HUES48 (cell line): Measurements from ENCODE around the gene NUTF2.
"Not testable (repeated sequence)": the region's sequence is repeated elsewhere in the genome, so short reads cannot be mapped to it uniquely, and the experiment has no call there.

Experiments used
- H3K27ac ChIP-seq: one replicate; pipeline ENCODE4 v1.7.0; 2013; ENCODE audit warnings: low read depth, low read length, inconsistent platforms
- H3K27me3 ChIP-seq: 2 replicates; pipeline ENCODE4 v1.6.1; 2013; ENCODE audit warnings: mild to moderate bottlenecking, low read length; ENCODE audit not compliant: control insufficient read depth, insufficient read depth
- H3K36me3 ChIP-seq: 2 replicates; pipeline ENCODE4 v1.6.1; 2013; ENCODE audit warnings: low read length; ENCODE audit not compliant: control insufficient read depth, insufficient read depth
- H3K4me1 ChIP-seq: 2 replicates; pipeline ENCODE4 v1.6.1; 2013; ENCODE audit warnings: mild to moderate bottlenecking, low read length; ENCODE audit not compliant: control insufficient read depth, insufficient read depth
- H3K4me3 ChIP-seq: 2 replicates; pipeline ENCODE4 v1.5.1; 2013; ENCODE audit warnings: mild to moderate bottlenecking, low read depth, low read length
- H3K9ac ChIP-seq: 2 replicates; pipeline ENCODE4 v1.6.1; 2013; ENCODE audit warnings: mild to moderate bottlenecking, low read depth, low read length, moderate library complexity
- H3K9me3 ChIP-seq: 2 replicates; pipeline ENCODE4 v1.6.1; 2013; ENCODE audit warnings: low read length; ENCODE audit not compliant: control insufficient read depth, insufficient read depth

NUTF2 gene

GRCh38 chr16:67853670-67854069 lies 6.9 kb downstream of the NUTF2 start:
- Histone ChIP-seq H3K4me3 (no peak overlapping the region), H3K27ac (no peak overlapping the region), H3K27me3 (no peaks in the 10 kb centered on the region), H3K4me1 (peaks cover 30% of the 10 kb centered on the region), H3K9me3 (no peaks in the 10 kb centered on the region), H3K36me3 (peaks cover 15% of the 10 kb centered on the region; the same call in 1 of the 2 replicates), H3K9ac (no peak overlapping the region)

- Histone ChIP-seq H3K4me1 (peaks cover 30% of the 10 kb centered on the region), H3K9me3 (no peaks in the 10 kb centered on the region), H3K9ac (no peak overlapping the region), H3K27me3 (no peaks in the 10 kb centered on the region), H3K4me3 (no peak overlapping the region), H3K27ac (no peak overlapping the region), H3K36me3 (peaks cover 18% of the 10 kb centered on the region)
Observed at GRCh38 chr16:67855789-67856188, 9.1 kb downstream of the NUTF2 start.

DNA sequence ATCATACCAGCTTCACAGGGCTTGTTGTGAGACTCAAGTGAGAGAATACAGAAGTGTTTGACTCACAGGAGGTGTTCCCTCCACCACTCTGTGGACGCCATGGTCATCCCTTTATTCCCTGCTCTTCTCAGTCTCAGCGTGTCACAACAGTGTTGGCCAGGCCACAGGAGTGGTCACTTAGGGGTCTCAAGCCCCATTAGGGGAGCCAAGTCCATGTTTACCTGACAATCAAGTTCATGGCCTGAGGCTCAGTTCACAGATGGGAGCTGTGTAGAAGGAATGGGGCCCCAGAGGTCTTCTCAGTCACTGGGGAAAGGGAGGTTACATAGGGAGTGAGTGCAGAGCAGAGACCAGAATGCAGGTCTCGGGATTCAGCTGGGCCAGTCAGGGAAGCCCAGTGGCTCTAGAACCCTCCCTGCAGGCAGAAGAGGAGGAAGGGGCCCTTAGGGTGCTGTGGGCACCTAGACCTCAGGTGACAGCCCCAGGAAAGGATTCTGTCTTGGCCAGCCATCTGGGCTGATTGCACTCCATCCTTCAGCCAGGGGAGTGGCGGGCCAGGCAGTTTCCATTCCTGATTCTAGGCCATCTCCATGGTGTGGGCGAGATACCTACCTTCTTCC lies 10.3 kb downstream of the NUTF2 start:
- no peak overlapping the region for H3K4me3 ChIP-seq
- H3K36me3 ChIP-seq, result peaks cover 31% of the 10 kb centered on the region
- no peaks in the 10 kb centered on the region for H3K27me3 ChIP-seq
- H3K9ac ChIP-seq, result no peak overlapping the region
- H3K9me3 ChIP-seq, result no peaks in the 10 kb centered on the region
- H3K27ac ChIP-seq, result peak overlapping the region; percentile 87
- peaks cover 30% of the 10 kb centered on the region for H3K4me1 ChIP-seq

- H3K9ac ChIP-seq, result peak overlapping the region; percentile 11; the same call in 1 of the 2 replicates
- peak overlapping the region; percentile 87 for H3K27ac ChIP-seq
- H3K9me3 ChIP-seq, result no peaks in the 10 kb centered on the region
- H3K27me3 ChIP-seq, result no peaks in the 10 kb centered on the region
- H3K36me3 ChIP-seq, result peaks cover 33% of the 10 kb centered on the region
- peak overlapping the region; percentile 34 for H3K4me3 ChIP-seq
- H3K4me1 ChIP-seq, result peaks cover 30% of the 10 kb centered on the region
Observed at GRCh38 chr16:67857547-67858233, 11.0 kb downstream of the NUTF2 start.

DNA sequence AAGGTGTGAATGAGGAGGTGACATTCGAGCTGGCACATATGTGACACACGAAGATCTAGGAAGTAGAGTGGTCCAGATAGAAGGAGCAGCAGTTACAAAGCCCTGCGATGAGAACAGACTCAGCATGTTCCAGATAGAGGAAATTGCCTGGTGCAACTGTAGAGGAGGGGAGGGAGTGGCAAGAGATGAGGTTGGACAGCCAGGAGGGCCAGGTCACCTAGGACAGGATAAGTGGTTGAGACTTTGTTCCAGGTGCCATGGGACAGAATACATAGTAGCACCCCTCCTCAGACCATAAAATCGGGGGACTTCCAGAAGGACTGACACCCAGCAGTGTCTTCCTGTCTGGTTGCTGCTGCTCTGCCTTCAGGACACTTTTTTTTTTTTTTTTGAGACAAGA lies 11.8 kb downstream of the NUTF2 start:
- H3K4me1 ChIP-seq, result peaks cover 30% of the 10 kb centered on the region
- peak overlapping the region; percentile 77 for H3K27ac ChIP-seq
- H3K4me3 ChIP-seq, result no peak overlapping the region
- no peaks in the 10 kb centered on the region for H3K27me3 ChIP-seq
- no peak overlapping the region for H3K9ac ChIP-seq
- no peaks in the 10 kb centered on the region for H3K9me3 ChIP-seq
- H3K36me3 ChIP-seq, result peaks cover 36% of the 10 kb centered on the region

DNA sequence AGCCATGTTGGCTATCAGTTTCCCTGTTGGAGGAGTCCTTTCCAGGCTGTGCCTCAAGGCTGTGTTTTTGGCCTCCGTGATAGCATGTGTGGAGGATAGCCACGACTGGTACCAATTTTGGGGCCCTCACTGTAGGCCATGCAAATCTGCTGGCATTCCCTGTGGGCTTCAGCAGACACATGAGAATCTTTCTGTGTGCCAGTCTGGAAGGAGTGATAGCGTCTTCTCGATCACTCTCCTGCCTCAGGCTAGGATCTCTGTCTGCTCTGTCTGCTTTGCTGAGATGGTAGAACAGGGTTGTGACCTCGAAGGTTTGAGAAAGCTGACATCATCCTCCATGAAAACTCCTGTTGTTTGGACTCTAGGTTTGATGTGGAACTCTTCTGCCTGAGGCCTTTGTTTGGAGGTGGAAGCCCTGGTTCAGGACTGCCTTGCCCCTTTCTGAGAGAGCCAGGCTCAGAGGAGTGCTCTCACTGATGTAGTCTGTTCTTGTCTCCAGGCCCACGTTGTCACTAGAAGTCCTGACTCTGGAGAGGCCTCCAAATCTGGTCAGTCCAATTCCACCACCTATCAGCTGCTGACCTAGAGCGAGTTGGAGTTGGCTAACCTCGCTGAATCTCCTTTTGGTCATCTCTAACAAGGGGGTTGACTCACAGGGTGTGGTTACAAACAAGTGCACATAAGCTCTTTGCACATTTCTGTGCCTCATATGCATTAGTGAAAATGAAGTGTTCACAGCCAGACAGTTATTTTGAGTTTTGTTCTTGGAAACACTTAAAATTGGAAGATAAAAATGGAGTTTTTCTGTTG lies 14.1 kb downstream of the NUTF2 start:
- peaks cover 20% of the 10 kb centered on the region for H3K4me1 ChIP-seq
- H3K27me3 ChIP-seq, result no peaks in the 10 kb centered on the region
- H3K36me3 ChIP-seq, result peaks cover 34% of the 10 kb centered on the region
- no peak overlapping the region for H3K9ac ChIP-seq
- no peak overlapping the region for H3K4me3 ChIP-seq
- no peak overlapping the region for H3K27ac ChIP-seq
- no peaks in the 10 kb centered on the region for H3K9me3 ChIP-seq

DNA sequence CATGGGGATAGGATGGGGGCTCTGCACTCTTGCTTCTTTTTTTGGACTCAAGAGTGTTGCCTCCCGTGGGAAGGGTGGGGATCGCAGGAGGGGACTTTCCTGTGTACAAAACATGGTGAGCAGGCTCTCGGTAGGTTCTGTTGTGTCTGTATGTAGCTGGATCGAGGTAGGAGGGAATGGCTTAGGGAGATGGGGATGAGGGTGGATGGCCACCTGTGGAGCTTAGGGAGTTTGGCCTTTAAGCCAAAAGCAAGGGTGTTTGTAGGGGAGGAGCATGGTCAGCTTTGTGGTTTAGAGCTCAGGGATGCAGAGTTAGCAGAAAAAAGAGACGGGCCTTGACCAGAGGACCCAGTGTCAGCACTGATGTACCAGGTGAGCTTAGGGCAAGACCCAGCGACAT lies 15.1 kb downstream of the NUTF2 start:
- H3K27me3 ChIP-seq, result no peaks in the 10 kb centered on the region
- peaks cover 17% of the 10 kb centered on the region for H3K4me1 ChIP-seq
- peaks cover 44% of the 10 kb centered on the region for H3K36me3 ChIP-seq
- no peaks in the 10 kb centered on the region for H3K9me3 ChIP-seq
- no peak overlapping the region for H3K9ac ChIP-seq
- no peak overlapping the region for H3K4me3 ChIP-seq
- H3K27ac ChIP-seq, result no peak overlapping the region

DNA sequence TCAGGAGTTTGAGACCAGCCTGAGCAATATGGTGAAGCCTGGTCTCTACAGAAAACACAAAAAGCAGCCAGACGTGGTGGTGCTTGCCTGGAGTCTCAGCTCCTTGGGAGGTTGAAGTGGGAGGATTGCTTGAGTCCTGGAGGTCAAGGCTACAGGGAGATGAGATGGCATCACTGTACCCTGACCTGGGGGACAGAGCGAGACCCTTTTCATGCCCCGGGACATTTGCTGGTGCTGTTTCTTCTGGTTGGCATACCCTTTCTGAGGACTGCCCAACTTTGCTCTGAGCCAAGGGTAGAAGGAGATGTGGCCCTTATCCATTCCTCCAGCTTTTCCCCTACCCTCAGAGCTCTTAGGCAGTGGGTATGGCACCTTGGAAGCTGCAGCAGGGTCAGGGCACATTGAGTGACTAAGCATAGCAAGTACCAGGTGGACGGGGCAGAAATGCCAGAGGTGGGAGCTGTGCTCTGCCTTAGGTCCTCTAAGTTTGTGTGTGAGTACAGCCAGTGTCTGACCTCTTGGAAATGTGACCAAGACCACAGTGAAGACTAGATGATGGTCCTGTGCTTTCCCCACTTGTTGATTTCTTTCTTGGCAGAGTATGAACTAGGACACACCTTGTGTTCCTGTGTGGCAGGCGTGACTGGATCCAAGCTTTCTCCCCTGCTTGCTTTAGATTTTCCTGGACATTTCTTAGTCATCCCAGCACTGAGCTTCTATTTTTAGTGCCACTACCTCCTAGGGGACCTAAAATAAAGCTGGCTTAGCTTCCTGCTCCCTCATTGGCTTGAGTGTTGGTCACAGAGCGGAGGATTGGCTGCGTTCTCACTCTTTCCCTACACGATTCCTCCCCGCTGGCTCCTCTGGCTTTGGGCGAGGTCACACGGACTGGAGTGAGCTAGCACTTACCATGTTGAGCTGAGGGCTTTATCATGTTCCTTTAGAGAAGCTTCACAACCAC lies 16.2 kb downstream of the NUTF2 start:
- Histone ChIP-seq H3K9me3 (no peaks in the 10 kb centered on the region), H3K9ac (no peak overlapping the region), H3K27ac (no peak overlapping the region), H3K36me3 (peaks cover 54% of the 10 kb centered on the region), H3K4me3 (no peak overlapping the region), H3K27me3 (no peaks in the 10 kb centered on the region), H3K4me1 (peaks cover 7% of the 10 kb centered on the region)

- peaks cover 64% of the 10 kb centered on the region for H3K36me3 ChIP-seq
- not testable (repeated sequence) for H3K4me3 ChIP-seq, H3K27ac ChIP-seq, H3K9me3 ChIP-seq, H3K4me1 ChIP-seq, H3K27me3 ChIP-seq, H3K9ac ChIP-seq
Observed at GRCh38 chr16:67864044-67864443, 17.3 kb downstream of the NUTF2 start.

DNA sequence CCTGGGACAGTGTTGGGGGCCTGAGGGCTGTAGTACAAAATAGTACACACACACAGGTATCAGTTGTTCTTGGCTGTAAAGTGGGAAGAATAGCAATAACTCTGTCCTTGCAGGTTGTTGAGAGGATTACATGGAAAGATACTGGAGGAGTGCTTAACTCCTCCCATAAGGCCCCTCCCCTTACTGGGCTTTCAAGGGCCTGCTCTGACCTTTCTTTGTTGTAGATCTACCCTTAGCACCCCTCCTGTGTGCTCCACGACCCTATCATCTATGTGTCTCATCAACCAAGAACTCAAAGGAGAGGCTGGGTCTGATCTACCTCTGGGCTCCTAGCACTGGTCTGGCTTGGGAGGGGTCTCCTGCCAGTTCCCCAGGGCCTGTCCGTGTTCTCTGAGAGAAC lies 17.9 kb downstream of the NUTF2 start:
- H3K9ac ChIP-seq, result no peak overlapping the region
- H3K36me3 ChIP-seq, result peaks cover 68% of the 10 kb centered on the region
- H3K4me3 ChIP-seq, result no peak overlapping the region
- H3K27ac ChIP-seq, result no peak overlapping the region
- H3K27me3 ChIP-seq, result no peaks in the 10 kb centered on the region
- H3K9me3 ChIP-seq, result no peaks in the 10 kb centered on the region
- no peaks in the 10 kb centered on the region for H3K4me1 ChIP-seq
